GM06990 (cell line): Measurements from ENCODE around the gene CTU1.

Source experiments
- DNase-seq: peaks from one replicate; pipeline ENCODE4 v3.0.0-alpha.2; 2011; ENCODE audit not compliant: insufficient read length; ENCODE audit errors: extremely low read depth
- H3K27me3 ChIP-seq: replicated peaks from 2 replicates; pipeline ENCODE4 v1.6.0; 2011; ENCODE audit warnings: low read length; ENCODE audit not compliant: control insufficient read depth, insufficient read depth
- H3K36me3 ChIP-seq: 2 replicates; pipeline ENCODE4 v1.5.1; 2011; ENCODE audit warnings: low read length; ENCODE audit not compliant: control insufficient read depth, insufficient read depth
- H3K4me3 ChIP-seq: replicated peaks from 2 replicates; pipeline ENCODE4 v1.5.1; 2011; ENCODE audit warnings: low read depth, mild to moderate bottlenecking, control low read depth, low read length
- CTCF ChIP-seq: IDR thresholded peaks from 2 replicates; pipeline ENCODE4 v1.5.1; 2011; ENCODE audit warnings: low read length, control low read depth, mild to moderate bottlenecking, inconsistent platforms; ENCODE audit not compliant: insufficient read depth, poor library complexity, severe bottlenecking

CTU1 gene

GRCh38 chr19:51103926-51104341, 4.3 kb downstream of the CTU1 start:
- Histone ChIP-seq H3K27me3 (no peaks in the 10 kb centered on the region), H3K36me3 (peaks cover 13% of the 10 kb centered on the region), H3K4me3 (no peak overlapping the region)
- TF ChIP-seq CTCF = no peak
- DNase-seq = no peak

- H3K27me3 ChIP-seq = no peaks in the 10 kb centered on the region
- TF ChIP-seq CTCF = no peak
- DNase-seq = no peak
- H3K36me3 ChIP-seq = peaks cover 13% of the 10 kb centered on the region
- no peak overlapping the region for H3K4me3 ChIP-seq
These were observed 5.2 kb downstream of the CTU1 start for GRCh38 chr19:51102991-51103390.

GRCh38 chr19:51101171-51101865, 6.9 kb downstream of the CTU1 start:
- peaks cover 13% of the 10 kb centered on the region for H3K36me3 ChIP-seq
- no peak for DNase-seq
- no peak overlapping the region for H3K4me3 ChIP-seq

GRCh38 chr19:51100601-51101000, 7.6 kb downstream of the CTU1 start:
- no peak for DNase-seq
- Histone ChIP-seq H3K4me3 (no peak overlapping the region), H3K36me3 (peaks cover 13% of the 10 kb centered on the region), H3K27me3 (no peaks in the 10 kb centered on the region)
- TF ChIP-seq CTCF = no peak

More at GRCh38 chr19:51101171-51101865, 6.9 kb downstream of the CTU1 start:
- H3K27me3 ChIP-seq = no peaks in the 10 kb centered on the region
- no peak for TF ChIP-seq CTCF

- Histone ChIP-seq H3K4me3 (no peak overlapping the region), H3K36me3 (peaks cover 10% of the 10 kb centered on the region), H3K27me3 (no peaks in the 10 kb centered on the region)
- no peak for TF ChIP-seq CTCF
- no peak for DNase-seq
These were observed 9.2 kb downstream of the CTU1 start for GRCh38 chr19:51099047-51099382.
